Heart right ventricle (tissue), 16 donors: ENCODE data around the gene SH3RF3. TPM values are rescaled to one million over a fixed set of nuclear protein-coding genes. Genes with fewer than 3 reads are reported as not detected.

Experiments used
- ATAC-seq, 8 donors: fragments of 200-7000 bp; cut with Tn5 transposase; one replicate each; pipeline ENCODE4 v1.9.1; 2020; ENCODE audit warnings: mild to moderate bottlenecking in 8 of 8, moderate library complexity in 8 of 8, moderate number of reproducible peaks in 1 of 8
- DNase-seq, 2 donors: peaks; one replicate each; pipeline ENCODE4 v3.0.0-alpha.2; 2020
- H3K27ac ChIP-seq, 10 donors: fragments of 200-600 bp; sonication (generic) in 2 of 10; one replicate each; pipeline versions ENCODE4 v1.5.0 to v1.8.0; 2020 to 2022; ENCODE audit warnings: mild to moderate bottlenecking in 3 of 10
- H3K27me3 ChIP-seq, 7 donors: fragments of 200-600 bp; one replicate each; pipeline ENCODE4 v1.8.0; 2021 to 2022; ENCODE audit warnings: mild to moderate bottlenecking in 2 of 7
- H3K36me3 ChIP-seq, 9 donors: fragments of 200-600 bp; sonication (generic) in 1 of 9; one replicate each; pipeline versions ENCODE4 v1.5.0 to v1.8.0; 2020 to 2022; ENCODE audit warnings: mild to moderate bottlenecking in 2 of 9
- H3K4me1 ChIP-seq, 9 donors: fragments of 200-600 bp; sonication (generic) in 1 of 9; one replicate each; pipeline versions ENCODE4 v1.5.0 to v1.8.0; 2020 to 2022; ENCODE audit warnings: mild to moderate bottlenecking in 4 of 9
- H3K4me3 ChIP-seq, 10 donors: fragments of 200-600 bp; sonication (generic) in 2 of 10; one replicate each; pipeline versions ENCODE4 v1.5.0 to v1.8.0; 2020 to 2022; ENCODE audit warnings: mild to moderate bottlenecking in 7 of 10, moderate library complexity in 2 of 10
- H3K9me3 ChIP-seq, 11 donors: fragments of 200-600 bp in 10 of 11; sonication (generic) in 2 of 11; one replicate each; pipeline versions ENCODE4 v1.5.0 to v1.8.0; 2013 to 2022; ENCODE audit warnings: mild to moderate bottlenecking in 2 of 11, control low read depth in 1 of 11, moderate library complexity in 1 of 11
- WGBS, 2 donors: extraction: QIAGEN DNeasy Blood & Tissue Kit; methylation state at CpG; one replicate each; pipeline ENCODE4 v1.1.7; 2013; ENCODE audit warnings: inconsistent platforms in 1 of 2; 5-methylcytosine and 5-hydroxymethylcytosine counted together
- intact Hi-C, 10 donors: fragments of 100-400 bp; cut with DNase I; formaldehyde crosslinking; loops; one replicate each; pipeline versions ENCODE4 v1.11.1 to v1.14.2; 2022
- polyA plus RNA-seq, 2 donors: library from polyadenylated mRNA; stranded (reverse); fragments of 200-250 nt; gene quantifications; one replicate each; pipeline ENCODE4 v1.2.3, GENCODE V29; 2013
- total RNA-seq, 10 donors: library from RNA; stranded (reverse); fragmentation: NEBNext Ultra II Directional in 3 of 10; extraction: Animal tissue kit (Norgen Biotek cat#: 25700) in 3 of 10; gene quantifications; one replicate each; pipeline versions ENCODE4 v1.2.1 to v1.2.4, GENCODE V29; 2021 to 2023
- TF ChIP-seq, protein P1 (sequence below), 9 donors: fragments of 200-600 bp; sonication (generic) in 2 of 9; IDR thresholded peaks; one replicate each; pipeline versions ENCODE4 v1.5.0 to v1.8.0; 2021 to 2022; ENCODE audit warnings: antibody characterized with exemption in 9 of 9, mild to moderate bottlenecking in 5 of 9, moderate library complexity in 1 of 9
- donor health status: Arrhythmogenic right ventricular cardiomyopathy.
- donor health status: ischemic (EF 13 %, LVEDD 7.1; RV severe dilation, severe dysfunction).
- donor health status: healthy with polysubstance abuse.
- donor health status: DM: no; HTN: yes; CAD: no.
- donor health status: DM: no; HTN: no; CAD: no.
- donor health status: ischemic (EF 25% LVEDD 6.9; RV normal size, moderate dysfunction).
- donor health status: ischemic (EF 25% LVEDD 5.7; RV mildly dilated, moderate dysfunction).
- donor health status: healthy.
- donor health status: DM: yes; HTN: yes; CAD: no.
- donor health status: Ischemic cardiomyopathy.
- donor health status: ischemic (EF 35%, LVEDD 5.7; RV mildly dilated, moderate dysfunction).
- donor health status: nonischemic (EF 11% LVEDD 7.7; RV severe dilation, severe dysfunction).
- donor health status: DM: yes; HTN: yes; CAD: no.
- donor health status: PGD.
- donor health status: ischemic (EF 29% LVEDD 5.4; RV normal size, mild dysfunction).
- donor health status: nonischemic (EF 23%, LVEDD 6.1; RV moderate dilation, normal function).

Gene SH3RF3
- total and polyA plus RNA-seq, 12 donors, result 5.0 to 11.5 (median 8.6) TPM

DNA sequence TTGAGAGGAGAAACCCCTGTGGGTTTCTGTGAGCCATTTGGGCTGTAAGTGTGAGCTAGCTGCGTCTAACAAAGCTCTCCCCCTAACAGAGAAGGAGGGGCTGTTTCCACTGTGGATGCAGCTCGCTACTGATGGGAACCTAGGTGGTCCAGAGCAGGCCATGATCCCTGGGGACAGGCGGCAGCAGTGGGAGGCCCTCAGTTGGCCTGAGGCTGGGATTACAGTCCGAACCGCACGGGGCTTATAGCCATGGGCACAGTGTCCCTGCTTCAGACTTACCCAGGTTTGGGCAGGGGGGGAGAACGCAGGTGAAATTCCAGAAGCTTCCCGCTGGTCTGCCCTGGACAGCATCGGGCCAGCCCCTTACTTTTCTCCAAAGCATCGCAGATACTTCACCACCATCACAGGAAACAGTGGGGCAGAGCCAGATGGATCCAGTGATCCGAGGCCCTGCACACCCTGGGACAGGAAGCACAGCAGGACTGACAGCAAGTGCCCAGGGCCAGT, 345.4 kb downstream of the SH3RF3 start:
- ATAC-seq (no peak), DNase-seq (no peak)
- Histone ChIP-seq H3K4me1 (peaks cover 0 to 33% (median 11%) of the 10 kb centered on the region in 9 donors), H3K9me3 (no peaks in the 10 kb centered on the region), H3K27me3 (no peaks in the 10 kb centered on the region), H3K36me3 (no peaks in the 10 kb centered on the region), H3K4me3 (no peak overlapping the region), H3K27ac (no peak overlapping the region)
- TF ChIP-seq, protein P1, sequence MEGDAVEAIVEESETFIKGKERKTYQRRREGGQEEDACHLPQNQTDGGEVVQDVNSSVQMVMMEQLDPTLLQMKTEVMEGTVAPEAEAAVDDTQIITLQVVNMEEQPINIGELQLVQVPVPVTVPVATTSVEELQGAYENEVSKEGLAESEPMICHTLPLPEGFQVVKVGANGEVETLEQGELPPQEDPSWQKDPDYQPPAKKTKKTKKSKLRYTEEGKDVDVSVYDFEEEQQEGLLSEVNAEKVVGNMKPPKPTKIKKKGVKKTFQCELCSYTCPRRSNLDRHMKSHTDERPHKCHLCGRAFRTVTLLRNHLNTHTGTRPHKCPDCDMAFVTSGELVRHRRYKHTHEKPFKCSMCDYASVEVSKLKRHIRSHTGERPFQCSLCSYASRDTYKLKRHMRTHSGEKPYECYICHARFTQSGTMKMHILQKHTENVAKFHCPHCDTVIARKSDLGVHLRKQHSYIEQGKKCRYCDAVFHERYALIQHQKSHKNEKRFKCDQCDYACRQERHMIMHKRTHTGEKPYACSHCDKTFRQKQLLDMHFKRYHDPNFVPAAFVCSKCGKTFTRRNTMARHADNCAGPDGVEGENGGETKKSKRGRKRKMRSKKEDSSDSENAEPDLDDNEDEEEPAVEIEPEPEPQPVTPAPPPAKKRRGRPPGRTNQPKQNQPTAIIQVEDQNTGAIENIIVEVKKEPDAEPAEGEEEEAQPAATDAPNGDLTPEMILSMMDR (IDR thresholded peaks at IDR 0.05), result no peak
- intact Hi-C loops, result no loop called here
- 85 to 90% methylated on average over 11 of the region's 11 CpGs for WGBS, 2 donors

DNA sequence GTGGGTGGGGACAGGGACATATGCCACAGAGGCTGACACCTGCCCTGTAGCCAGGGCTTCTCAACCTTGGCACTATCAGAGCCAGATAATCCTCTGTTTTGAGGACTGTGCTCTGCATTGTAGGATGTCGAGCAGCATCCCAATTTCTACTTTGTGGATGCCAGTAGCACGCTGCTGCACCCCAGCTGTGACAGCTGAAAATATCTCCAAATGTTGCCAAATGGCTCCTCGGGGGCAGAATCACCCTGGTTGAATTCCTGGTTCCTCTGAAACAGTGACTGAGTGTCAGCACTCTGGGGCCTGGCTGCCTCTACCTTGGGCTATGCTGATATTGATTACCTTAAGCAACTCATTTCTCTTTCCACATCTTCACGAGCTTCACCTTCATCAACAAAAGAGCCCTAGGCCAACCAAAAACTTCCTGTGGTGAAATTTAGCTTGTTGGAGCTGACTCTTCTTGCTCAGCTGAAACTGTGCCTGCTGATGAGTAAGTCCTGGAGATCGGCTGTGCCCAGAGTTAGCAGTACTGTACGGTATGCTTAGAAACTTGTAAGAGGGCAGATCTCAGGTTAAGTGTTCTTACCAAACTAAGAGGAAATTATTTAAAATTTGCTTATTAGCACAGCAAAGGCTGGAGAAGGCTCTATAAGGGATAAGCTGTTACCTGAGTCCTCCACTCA, 346.7 kb downstream of the SH3RF3 start:
- Histone ChIP-seq H3K4me3 (no peak overlapping the region), H3K36me3 (no peaks in the 10 kb centered on the region), H3K4me1 (peaks cover 0 to 39% (median 12%) of the 10 kb centered on the region in 9 donors), H3K27ac (no peak overlapping the region), H3K9me3 (no peaks in the 10 kb centered on the region), H3K27me3 (no peaks in the 10 kb centered on the region)
- DNase-seq, result no peak
- no peak for ATAC-seq
- WGBS, 2 donors, result 76 to 90% methylated on average over 6 of the region's 6 CpGs
- TF ChIP-seq, protein P1 (IDR thresholded peaks at IDR 0.05), result no peak
- intact Hi-C loops, result no loop called here

DNA sequence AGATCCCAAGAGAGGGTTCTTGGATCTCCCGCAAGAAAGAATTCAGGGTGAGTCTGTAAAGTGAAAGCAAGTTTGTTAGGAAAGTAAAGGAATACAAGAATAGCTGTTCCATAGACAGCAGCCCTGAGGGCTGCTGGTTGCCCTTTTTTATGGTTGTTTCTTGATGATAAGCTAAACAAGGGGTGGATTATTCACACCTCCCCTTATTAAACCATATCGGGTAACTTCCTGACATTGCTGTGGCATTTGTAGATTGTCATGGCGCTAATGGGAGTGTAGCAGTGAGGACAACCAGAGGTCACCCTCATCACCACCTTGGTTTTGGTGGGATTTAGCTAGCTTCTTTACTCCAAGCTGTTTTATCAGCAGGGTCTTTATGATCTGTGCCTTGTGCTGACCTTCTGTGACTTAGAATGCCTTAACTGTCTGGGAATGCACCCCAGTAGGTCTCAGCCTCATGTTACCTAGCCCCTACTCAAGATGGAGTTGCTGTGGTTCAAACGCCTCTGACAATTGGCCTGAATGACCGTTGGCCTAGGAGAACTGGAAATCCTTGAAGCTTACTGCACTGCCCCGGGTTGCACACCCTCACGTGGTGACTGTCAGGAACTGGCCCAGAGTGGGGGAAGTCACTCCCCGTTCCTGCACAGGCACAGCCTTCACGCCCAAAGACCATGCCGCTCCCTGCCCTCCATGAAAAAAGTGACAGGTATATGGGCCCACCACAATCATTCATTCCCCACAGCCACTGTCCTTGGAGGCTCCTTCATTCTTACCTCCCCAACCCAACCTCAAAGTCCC, 347.8 kb downstream of the SH3RF3 start:
- TF ChIP-seq, protein P1 (IDR thresholded peaks at IDR 0.05), result no peak
- DNase-seq, result no peak

DNA sequence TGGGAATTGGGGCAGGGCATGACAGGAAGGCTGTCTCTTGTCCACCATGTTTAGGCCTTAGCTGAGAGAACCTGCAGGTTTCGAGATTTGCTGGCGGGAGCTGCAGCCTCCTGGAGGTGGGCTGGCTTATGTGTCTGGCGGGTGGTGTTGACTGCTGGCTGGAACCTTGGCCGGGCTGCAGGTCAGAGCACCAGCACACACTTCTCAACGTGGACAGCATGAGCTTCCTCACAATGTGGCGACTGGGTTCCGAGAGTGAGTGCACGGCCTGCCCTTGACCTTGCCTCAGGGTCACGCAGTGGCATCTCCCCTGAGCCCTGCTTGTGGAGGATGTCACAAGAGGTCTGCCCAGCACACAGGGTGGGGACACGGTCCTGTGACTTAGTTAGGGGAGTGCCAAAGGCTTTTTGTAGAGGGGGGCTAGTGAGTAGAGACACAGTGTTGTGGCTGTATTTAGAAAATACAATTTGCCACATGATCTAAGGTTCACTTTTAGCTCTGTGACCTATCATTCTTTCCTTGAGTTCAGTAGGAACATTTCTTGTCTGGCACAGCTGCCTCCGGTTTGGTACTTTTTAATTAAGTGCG, 350.0 kb downstream of the SH3RF3 start:
- peak in 3 of 8 donors; percentile 32 to 47 (median 35) for ATAC-seq
- TF ChIP-seq, protein P1 (IDR thresholded peaks at IDR 0.05), result no peak
- Histone ChIP-seq H3K27me3 (no peaks in the 10 kb centered on the region), H3K4me1 (peaks cover 19 to 50% (median 37%) of the 10 kb centered on the region in 9 donors), H3K36me3 (no peaks in the 10 kb centered on the region), H3K4me3 (no peak overlapping the region), H3K9me3 (no peaks in the 10 kb centered on the region), H3K27ac (peak overlapping the region in 2 of 10 donors; percentile 23 to 25)
- 73 to 77% methylated on average over 12 of the region's 12 CpGs for WGBS, 2 donors
- DNase-seq, result no peak
- intact Hi-C loops, result no loop called here

More for the DNA sequence above, 347.8 kb downstream of the SH3RF3 start:
- Histone ChIP-seq H3K27me3 (no peaks in the 10 kb centered on the region), H3K4me3 (no peak overlapping the region), H3K4me1 (peaks cover 2 to 42% (median 19%) of the 10 kb centered on the region in 9 donors), H3K27ac (no peak overlapping the region), H3K9me3 (no peaks in the 10 kb centered on the region), H3K36me3 (no peaks in the 10 kb centered on the region)
- WGBS, 2 donors, result 93 to 96% methylated on average over 10 of the region's 10 CpGs
- no peak for ATAC-seq
- intact Hi-C loops, result no loop called here
